ENCODE results near the gene CGB5. TPM values are rescaled to one million over a fixed set of nuclear protein-coding genes. Genes with fewer than 3 reads are reported as not detected.

Gene CGB5
- total and polyA plus RNA-seq, 2 donors (not counting 3 experiments of a cell fraction or from before 2014, with no cell fraction given): not detected

- FAIRE-seq (no peak), DNase-seq (ENCODE audit: low read depth, low spot score) (no peak)
- Histone ChIP-seq H3K9me1 (replicated peaks; ENCODE audit: control insufficient read depth, extremely low read depth, insufficient read depth, low read length) (no peaks in the 10 kb centered on the region), H3K27ac (ENCODE audit: insufficient read depth, low read depth, low read length) (no peak overlapping the region), H3K4me2 (ENCODE audit: insufficient read depth, low read length) (no peak overlapping the region), H3K36me3 (ENCODE audit: control insufficient read depth in 2 of 2, extremely low read depth in 1 of 2, insufficient read depth in 2 of 2, low read length in 2 of 2) (peaks cover 8 to 28% of the 10 kb centered on the region in 2 experiments), H3K4me3 (replicated peaks in 1 of 3; ENCODE audit: insufficient read depth in 1 of 3, low read depth in 1 of 3, low read length in 3 of 3) (no peak overlapping the region), H3K27me3 (ENCODE audit: control insufficient read depth in 2 of 2, insufficient read depth in 2 of 2, low read length in 2 of 2) (no peaks in the 10 kb centered on the region), H3K9me3 (replicated peaks; ENCODE audit: control insufficient read depth, insufficient read depth, low read length) (no peaks in the 10 kb centered on the region), H4K20me1 (replicated peaks; ENCODE audit: control insufficient read depth, extremely low read depth, insufficient read depth, low read length) (no peaks in the 10 kb centered on the region), H3K79me2 (ENCODE audit: control insufficient read depth, insufficient read depth, low read length) (peaks cover 1% of the 10 kb centered on the region), H2AFZ (ENCODE audit: low read depth, low read length) (no peak overlapping the region), H3K4me1 (ENCODE audit: control insufficient read depth, extremely low read depth, insufficient read depth, low read length) (no peaks in the 10 kb centered on the region), H3K9ac (replicated peaks; ENCODE audit: extremely low read depth, insufficient read depth, low read length) (no peak overlapping the region)
- ChIA-PET POLR2A (no interaction called here), CTCF (interaction anchor here (1.8 kb wide), 1 partner anchor 13 kb away, joined by 4 read pairs; no protein-coding TSS in a partner anchor)
- dilution Hi-C loops (cut with MboI; ENCODE audit: extremely low pct_ligation_motif_present, low sequenced_read_pairs): no loop called here
- BruUV-seq (replicated peaks): no TSS peak
- TF ChIP-seq MAX (IDR thresholded peaks at IDR 0.05; ENCODE audit: insufficient read depth, insufficient read length) (no peak), JUN (IDR thresholded peaks at IDR 0.05; ENCODE audit: borderline replicate concordance, insufficient read depth, insufficient read length, low read depth) (no peak), CTCF (IDR thresholded peaks at IDR 0.05; ENCODE audit: extremely low read depth in 1 of 2, insufficient read depth in 1 of 2, low read depth in 1 of 2, low read length in 2 of 2) (no peak), EZH2 (IDR thresholded peaks at IDR 0.05; ENCODE audit: borderline replicate concordance, low read depth, low read length, severe bottlenecking) (no peak), GATA2 (IDR thresholded peaks at IDR 0.05; ENCODE audit: insufficient read depth, insufficient read length, low read depth, low read length) (no peak), POLR2A (IDR thresholded peaks at IDR 0.05; ENCODE audit: low read depth, low read length) (no peak), MYC (IDR thresholded peaks at IDR 0.05; ENCODE audit: low read depth, low read length) (no peak), POLR2AphosphoS5 (IDR thresholded peaks at IDR 0.05; ENCODE audit: insufficient read depth, low read depth, low read length) (no peak), FOS (IDR thresholded peaks at IDR 0.05; ENCODE audit: borderline replicate concordance, insufficient read depth, low read length) (no peak)
- intact Hi-C loops (cut with micrococcal nuclease): no loop called here
These were observed 38.6 kb upstream of the CGB5 start for GRCh38 chr19:49004964-49005614.
